D721Med (cell line): ENCODE results near the gene TCF19.

Source experiments
- DNase-seq: peaks from one replicate; pipeline ENCODE4 v3.0.0; 2011; ENCODE audit warnings: low spot score; ENCODE audit not compliant: insufficient read length
- FAIRE-seq: peaks from 2 replicates; lab custom pipeline; 2011; peaks lifted over from hg19 to GRCh38; lab: Jason Lieb, UNC
- CTCF ChIP-seq: IDR thresholded peaks from 2 replicates; pipeline ENCODE4 v1.5.1; 2012; ENCODE audit warnings: mild to moderate bottlenecking, control low read depth; ENCODE audit not compliant: insufficient read depth; ENCODE audit errors: missing control alignments

TCF19 gene

GRCh38 chr6:31158140-31158862 lies at the start of gene TCF19:
Gene TCF19 (plus strand): TSS chr6:31158589. CDS start chr6:31159470, 881 bp downstream.
- DNase-seq (peak; percentile 99), FAIRE-seq (no peak)
- TF ChIP-seq CTCF: no peak

GRCh38 chr6:31110825-31111582 lies 47.4 kb upstream of the TCF19 start:
- FAIRE-seq (no peak), DNase-seq (no peak)
- TF ChIP-seq CTCF: no peak

- TF ChIP-seq CTCF: no peak
- no peak for FAIRE-seq
- DNase-seq: no peak
Measured at GRCh38 chr6:31111712-31112111, 46.7 kb upstream of the TCF19 start.

GRCh38 chr6:31112478-31112877 lies 45.9 kb upstream of the TCF19 start, which contains the start of gene C6orf15:
Gene C6orf15 (minus strand): TSS chr6:31112575. CDS start chr6:31112555, 20 bp downstream.
- FAIRE-seq: no peak
- TF ChIP-seq CTCF: no peak
- DNase-seq: no peak

GRCh38 chr6:31113861-31114540 lies 44.4 kb upstream of the TCF19 start:
- no peak for TF ChIP-seq CTCF
- DNase-seq (no peak), FAIRE-seq (no peak)

- FAIRE-seq (no peak), DNase-seq (no peak)
- TF ChIP-seq CTCF: no peak
Measured at GRCh38 chr6:31114541-31114878, 43.9 kb upstream of the TCF19 start, which contains the start of gene PSORS1C1. Gene PSORS1C1 (plus strand): TSS chr6:31114800. CDS start chr6:31129633, 14,833 bp downstream.
